GM19324 (cell line): Measurements from ENCODE around the gene HIGD1A.

Experiments
- ATAC-seq: cut with Tn5 transposase; IDR thresholded peaks from one replicate; pipeline ENCODE4 v1.9.1; 2021; ENCODE audit warnings: mild to moderate bottlenecking, moderate library complexity; ENCODE audit not compliant: unreplicated experiment, low FRiP score

The HIGD1A gene

DNA sequence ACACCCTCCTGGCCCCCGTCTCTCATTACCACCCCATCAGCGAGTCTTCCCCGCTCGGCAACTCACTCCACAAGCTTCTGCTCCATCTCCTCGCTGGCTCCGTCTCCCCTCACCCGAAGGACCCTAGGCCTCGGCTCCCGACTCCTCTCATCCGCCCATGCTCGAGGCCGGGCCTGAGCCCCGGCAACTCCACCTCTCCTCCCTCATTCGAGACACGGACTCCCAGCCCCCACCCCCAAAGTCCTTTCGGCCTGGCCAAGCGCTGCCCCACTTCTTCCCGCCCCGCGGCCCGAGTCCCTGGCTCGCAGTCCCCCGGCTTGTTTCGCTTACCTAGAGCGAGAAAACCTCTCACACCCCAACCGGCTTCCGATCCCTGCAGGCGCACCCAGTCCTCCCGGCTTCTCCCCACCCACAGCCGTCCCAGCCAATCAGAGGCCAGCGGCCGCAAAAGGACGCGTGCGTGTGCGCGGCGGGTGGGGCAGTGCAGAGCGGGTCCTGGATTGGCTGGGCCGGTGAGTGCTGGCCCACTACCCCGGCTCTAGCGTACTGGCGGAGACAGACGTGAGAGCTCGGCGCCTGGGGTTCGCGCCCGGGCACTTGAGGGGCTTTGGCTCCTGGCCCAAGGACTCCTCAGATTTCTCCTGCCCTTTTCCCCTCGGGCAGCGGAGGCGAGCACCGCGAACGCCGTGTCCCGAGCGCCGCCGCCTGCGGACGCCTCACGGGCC lies at the start of gene HIGD1A:
Gene HIGD1A, minus strand, starts transcription at position 385 of the 725 bp plus-strand sequence. CDS start 10,237 bp downstream, outside the sequence.
- ATAC-seq: peak; percentile 99

DNA sequence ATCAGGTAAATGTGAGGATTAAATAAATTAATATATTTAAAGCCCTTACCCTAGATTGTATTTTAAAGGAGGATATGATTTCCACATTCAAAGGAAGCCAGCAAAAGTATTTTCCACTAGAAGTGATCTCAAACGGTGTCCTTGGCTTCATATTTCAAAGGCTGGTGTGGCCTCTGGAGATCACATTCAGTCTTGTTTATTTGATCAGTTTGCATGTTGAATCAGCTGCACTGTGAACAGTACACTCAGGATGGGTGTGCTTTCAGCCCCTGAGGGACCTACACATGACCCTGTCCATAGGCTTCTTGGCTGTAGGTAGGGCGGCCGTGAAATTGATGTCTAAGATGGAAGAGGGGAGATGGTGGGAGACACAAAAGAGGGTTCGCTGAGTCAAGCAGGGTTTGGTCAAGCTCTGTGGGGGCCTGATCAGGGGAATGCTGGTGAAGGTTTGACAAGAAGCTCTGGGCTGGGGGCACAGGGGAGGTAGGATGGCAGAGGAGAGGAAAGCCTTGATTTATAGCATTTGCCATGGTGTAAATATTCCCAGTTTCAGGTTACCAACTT lies 49.5 kb upstream of the HIGD1A start:
- no peak for ATAC-seq

DNA sequence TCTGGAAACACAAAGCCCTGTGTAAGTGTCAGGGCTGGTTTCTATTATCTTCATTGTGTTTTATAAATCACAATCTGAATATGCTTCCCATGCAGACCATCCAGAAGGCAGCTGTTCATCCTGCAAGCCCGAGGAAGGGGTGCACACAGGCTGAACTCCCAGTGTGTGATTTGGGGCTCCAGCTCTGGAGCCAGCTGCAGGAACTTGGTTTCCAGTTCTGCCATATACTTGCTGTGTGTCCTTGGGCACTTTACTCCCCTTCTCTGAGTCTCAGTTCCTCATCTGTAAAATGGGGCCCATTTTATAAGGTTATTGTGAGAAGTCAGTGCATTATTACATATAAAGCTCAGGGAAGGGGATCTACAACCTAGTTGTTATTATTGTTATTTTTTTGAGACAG lies 48.8 kb upstream of the HIGD1A start:
- no peak for ATAC-seq

DNA sequence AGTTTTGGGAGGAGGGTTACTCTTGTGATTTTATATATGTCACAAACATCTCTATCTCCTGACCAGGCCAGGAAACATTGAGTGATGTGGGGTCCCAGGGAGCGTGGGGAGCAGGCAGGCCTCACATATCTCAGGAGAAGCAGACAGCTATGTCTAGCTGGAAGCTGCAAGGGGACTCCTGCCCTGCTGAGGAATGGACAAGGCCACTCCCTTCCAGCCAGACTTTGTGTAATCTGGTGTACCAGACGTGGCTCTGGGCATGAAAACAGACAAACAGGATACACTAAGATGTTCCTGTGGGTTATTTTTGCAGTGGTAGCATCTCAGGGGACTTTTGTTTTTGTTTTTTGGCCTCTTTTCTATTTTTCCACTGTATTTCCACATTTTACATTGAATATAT lies 48.2 kb upstream of the HIGD1A start:
- no peak for ATAC-seq

DNA sequence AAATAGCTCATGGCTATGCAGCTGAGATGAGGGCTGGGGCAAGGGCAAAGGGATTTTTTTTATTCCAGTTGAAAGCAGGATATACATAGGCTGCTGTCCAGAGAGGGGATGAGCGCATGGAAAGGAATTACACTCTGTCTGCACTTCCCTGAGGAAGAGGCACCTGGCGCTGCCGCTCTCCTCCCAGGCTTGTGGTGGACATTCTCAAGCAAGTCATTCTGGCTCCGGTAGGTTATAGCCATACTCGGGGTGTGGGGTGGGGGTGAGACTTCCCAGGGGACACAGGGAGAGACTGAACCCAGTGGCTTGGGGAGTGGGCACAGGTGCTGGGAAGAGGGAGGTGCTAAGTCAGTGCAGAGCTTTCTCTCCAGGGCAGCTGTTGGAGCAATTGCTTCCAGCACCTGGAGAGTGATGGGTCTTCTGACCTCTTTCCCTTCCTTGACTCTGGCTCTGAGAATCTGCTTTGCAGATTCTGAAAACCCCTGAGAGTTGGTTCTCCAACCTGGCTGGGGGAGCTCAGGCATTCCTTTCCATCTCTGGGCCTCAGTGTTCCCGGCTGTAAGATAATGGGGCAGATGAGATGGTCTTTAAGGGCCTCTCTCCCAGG lies 47.0 kb upstream of the HIGD1A start:
- no peak for ATAC-seq

DNA sequence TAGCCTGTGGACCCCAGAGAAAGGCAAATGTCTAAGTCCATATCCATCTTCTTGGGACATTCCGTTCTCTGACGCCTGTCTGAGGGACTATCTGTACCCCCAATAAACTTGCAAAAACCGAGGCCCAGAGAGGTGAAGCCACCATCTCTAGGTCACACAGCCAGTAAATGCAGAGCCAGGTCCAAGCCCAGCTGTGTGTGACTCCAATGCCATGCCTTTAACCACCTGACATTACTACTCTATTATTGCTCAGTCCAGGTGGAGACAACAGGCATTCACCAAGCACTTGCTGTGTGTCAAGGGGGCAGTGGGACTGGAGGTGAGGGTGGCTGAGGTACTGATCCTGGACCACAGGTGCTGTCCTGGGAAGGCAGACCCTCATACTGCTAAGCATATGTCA lies 46.0 kb upstream of the HIGD1A start:
- no peak for ATAC-seq

DNA sequence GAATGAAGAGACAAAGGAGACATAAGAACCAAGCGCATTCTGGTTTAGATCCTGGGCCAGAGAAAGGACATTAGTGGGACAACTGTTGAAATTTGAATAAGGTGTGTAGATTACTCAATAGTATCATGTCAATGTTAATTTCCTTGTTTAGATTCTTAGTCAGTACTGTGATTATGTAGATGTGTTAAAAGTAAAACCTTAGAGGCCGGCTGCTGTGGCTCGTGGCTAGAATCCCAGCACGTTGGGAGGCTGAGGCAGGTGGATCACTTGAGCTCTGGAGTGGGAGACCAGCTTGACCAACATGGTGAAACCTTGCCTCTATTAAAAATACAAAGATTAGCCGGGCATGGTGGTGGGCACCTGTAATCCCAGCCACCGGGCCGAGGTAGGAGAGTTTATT lies 44.7 kb upstream of the HIGD1A start:
- no peak for ATAC-seq

DNA sequence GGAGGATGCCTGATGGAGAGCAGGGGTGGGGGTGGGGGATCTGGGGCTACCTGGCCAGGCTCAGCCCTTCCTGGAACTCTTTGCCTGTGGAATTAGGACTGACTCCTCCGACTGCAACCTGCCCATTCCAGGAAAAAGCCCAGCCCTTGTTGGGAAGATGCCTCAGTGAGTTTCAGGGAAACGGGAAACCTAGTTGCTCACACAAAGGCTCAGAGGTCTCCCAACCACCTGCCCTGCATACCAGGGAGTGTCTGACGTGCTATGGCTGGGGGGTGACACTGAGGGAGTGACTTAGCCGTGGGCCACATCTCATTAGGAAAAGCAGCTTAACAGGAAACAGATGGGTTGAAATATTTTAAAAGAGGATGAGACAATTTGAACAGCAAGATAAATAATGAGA lies 43.4 kb upstream of the HIGD1A start:
- no peak for ATAC-seq

DNA sequence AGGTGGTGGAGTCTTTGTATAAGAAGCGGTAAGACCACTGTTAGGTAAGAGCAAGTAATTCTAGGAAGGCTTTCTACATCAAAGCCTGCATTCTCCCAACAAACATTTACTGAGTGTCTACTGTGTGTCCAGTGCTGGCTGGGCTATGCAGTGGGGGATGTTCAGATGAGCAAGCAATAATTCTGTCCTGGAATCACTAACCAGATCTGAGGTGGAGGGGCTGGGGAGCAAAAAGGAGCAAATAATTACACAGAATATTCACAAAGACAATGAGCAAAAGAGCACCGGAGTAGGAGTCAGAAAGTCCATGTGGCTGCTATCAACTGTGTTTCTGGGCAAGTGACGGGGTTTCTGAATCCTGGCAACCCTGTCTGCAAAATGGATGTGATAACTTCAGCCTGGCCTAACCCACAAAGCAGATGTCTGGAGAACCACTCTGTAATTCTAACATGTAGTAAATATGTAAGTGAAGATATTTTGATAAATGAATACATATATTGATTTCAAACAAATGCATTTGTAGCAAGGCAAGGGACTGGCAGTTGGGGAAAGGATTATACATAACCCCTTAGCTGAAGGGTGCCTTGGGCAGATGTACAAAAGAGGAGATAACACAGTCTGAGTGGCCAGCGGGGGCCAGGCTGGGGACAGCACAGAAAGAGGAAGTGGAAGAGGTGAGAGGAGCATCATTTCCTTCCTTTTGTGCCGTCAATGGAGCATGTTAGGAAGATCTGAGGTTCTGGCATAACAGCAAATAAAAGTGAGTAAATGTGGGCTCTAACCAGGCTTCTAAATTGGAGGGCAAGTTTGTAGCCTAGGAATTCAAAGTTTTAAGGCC lies 42.6 kb upstream of the HIGD1A start:
- no peak for ATAC-seq

DNA sequence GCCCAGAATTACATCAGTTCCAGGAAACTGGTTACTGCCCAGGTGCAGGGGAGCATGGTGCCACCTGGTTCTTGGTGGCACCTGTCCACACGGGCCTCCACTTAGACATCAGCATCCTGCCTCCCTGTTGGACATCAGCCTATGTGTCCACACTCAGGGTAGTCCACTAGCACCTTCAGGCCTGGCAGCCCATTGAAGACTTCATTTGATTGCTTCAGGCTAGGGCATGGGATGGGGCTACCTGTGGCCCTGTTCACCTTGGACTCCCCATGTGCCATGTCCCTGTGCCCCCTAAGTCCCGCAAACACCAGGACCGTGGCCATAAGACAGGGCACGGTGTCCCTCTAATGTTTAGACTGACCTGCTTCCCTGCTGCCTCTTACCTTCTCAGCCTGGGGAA lies 40.5 kb upstream of the HIGD1A start:
- no peak for ATAC-seq

DNA sequence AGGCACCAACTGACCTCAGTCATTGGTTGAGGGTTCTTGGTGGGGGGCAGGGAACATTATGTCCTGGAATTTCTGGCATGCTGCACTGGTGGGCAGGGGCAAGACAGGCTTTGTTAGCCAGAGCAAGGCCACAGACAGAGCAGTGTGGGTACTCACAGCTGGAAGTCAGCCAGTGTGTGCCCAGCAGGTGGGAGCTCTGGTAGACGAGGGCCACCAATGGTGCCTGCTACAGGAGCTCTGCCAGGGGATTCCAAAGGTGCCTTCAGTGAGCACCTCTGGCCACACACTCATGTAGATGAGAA lies 40.1 kb upstream of the HIGD1A start:
- ATAC-seq: no peak

DNA sequence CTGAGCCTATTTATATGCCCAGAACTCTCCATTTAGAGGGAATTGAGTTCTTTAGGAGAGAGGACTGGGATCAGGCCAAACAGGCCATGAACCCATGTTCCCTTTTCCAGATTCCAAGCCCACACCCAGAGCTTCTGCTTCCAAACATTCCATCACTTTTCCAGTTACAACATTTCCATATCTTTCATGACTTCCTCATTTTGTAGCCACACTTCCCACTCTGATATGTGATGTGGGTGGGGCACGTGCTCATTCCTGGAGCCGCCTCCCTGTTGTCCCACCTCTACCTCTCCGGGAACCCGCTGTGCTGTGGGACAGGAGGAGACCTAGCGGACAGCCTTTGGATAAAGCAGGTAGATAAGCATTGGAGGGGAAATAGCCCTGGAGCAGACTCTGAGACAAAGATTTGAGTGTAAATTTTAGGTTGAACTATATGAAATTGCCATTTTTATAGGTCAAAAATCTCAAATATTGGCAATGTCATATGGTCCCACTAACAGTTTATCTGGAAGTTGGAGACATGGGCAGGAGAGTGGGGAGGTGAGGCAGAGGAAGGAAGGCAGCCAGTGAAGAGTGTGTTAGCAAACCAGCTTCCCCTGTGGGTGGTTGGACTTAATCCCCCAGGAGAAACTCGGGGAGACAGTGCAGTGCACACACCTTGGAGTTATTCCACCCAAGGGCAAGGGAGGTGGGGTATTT lies 39.6 kb upstream of the HIGD1A start:
- ATAC-seq: no peak

DNA sequence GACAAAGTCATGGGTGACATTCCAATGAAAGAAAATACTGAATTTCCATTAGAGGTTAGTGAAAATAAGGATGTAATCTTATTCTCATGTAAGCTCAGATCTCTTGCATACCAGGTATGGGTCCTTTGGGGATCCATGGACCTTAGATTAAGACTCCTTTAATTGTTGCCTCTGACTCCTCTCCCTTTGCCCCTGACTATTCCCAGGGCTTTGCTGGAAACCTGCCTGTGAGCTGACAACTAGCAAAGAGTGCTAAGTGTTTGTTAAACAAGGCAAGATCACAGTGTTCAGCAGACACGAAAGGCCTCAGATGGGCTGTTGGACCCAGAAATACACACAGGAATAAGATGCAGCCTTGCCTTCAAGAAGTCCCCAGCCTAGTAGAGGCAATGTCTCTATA lies 37.0 kb upstream of the HIGD1A start:
- no peak for ATAC-seq

DNA sequence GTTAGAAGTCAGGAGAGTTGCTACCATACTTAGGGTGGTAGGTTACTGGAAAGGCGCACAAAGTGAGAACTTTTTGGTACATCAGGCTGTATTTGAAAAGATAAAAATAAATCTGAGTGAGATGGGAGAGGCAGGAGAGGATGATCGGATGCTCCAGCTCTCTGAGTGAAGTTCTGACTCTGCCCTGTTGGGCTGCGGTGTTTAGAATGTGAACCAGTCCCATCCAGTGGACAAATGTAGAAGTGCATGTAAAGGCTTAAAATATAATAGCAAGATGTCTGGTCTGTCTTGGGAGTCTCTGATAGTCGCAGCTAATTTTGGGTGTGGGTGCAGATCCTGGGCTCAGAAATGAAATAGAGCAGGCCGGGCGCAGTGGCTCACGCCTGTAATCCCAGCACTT lies 35.3 kb upstream of the HIGD1A start:
- ATAC-seq: peak; percentile 82

DNA sequence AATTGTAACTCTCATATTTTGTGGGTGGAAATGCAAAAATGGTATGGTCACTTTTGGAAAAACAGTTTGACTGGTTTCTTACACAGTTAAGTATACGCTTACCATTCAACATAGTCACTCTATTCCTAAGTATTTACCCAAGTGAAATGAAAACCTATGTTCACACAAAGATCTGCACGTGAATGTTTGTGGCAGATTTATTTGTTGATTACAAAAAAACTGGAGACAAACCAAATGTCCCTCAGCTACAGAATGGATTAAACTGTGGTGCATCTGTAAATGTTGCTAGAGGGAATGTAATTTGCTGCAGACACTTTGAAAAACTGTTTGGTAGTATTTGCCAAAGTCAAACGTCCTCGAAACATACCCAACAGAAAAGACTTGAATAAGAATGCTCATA lies 34.3 kb upstream of the HIGD1A start:
- ATAC-seq: no peak

DNA sequence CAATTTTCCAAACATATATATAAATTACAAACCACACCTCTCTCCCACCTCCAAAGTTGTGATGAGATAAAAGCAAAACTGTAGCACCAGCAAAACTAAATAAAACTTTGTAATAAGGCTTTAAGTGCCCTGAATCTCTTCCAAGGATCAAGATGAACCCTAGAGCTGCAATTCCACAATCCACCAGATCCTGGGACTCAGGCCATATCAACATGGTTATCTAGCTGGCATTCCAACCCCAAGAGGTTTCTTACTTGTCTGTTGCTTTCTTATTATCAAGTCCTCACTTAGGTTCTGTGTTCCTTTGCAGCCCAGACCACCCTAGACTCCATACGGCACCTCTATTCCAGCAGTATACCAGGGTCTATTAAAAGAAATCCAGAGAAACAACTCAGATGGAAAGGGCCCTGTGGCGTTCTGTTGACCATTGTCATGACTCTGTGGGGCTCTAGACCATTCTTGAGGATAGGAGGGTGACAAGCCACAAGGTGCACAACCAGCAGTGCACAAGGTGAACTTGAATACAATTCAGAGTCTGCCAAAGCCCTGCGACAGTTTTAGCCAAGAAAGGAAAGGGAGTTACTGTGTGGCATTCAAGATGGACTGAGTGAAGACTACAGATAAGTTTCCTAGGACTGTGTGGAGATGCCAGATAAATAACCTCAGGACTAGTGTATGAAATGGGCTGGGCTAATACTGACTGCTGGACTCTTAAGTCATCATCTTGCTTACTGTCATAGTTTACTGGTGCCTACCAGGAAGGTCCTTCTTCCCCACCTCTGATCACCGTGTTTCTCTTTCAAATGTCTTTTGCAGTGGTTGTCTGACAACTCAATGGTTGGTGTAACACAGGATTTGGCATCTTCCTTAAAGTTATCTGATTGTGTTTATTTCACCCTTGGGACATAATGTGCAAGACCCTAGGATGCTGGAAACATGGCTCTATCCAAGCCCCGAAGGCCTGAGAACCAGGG lies 32.1 kb upstream of the HIGD1A start:
- ATAC-seq: no peak

DNA sequence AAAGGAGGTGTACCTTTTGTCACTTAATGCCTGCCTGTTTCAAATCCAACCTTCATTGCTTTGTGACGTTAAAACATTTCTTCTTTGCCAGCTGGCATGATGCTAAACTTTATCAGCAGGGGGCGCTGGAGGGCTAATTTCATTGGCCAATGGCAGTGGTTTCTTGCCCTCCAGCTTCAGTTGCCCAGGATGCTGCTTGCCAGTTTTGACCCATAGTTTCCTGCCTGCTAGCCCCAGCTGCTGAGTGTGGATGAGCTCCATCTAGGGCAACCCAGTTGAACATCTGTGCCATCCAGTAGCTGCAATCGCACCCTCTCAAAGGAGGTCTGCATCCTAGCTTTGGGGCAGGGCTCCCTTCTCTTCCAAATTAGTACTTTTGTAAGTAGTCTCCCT lies 27.0 kb upstream of the HIGD1A start:
- no peak for ATAC-seq

DNA sequence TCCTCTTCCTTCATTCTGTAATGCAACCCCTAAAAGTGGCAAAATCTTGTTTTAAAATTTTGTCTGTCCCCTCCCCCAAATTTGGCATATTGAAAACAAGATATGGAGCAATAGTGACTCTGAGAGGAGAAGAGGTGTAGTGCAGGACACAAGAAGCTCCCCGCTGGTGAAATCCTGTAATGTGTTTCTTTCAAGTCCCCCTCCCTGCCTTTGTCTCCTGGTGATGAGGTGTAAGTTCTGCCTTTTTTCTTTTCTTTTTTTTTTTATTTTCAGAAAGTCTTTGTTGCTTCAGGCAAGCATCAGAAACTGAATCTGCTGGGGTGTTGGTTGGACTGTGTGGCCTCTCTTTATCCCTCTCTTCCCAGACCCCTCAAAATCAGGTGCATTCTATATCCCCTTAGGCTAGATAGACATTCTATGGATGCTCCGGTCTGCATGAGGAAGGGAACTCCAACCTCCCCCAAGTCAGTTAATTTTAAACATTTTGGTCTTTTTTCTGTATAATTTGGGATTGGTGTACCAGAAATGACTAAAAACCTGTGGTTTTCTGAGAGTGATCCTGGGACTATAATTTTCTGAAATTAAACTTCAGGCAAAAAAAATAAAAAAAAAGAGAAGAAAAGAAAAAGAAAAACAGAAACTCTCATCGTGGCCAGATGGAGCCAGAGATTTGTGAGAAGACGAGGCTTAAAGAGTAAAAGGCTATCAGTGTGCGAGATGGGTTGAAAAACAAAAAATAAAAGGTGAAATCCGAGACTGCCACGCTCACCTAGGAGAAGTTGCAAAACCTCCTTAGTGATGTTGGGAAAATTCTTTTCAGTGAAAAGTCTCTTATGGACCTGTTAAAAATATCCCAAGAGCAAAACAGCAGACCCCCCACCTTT lies 26.4 kb upstream of the HIGD1A start:
- ATAC-seq: no peak
